GM23248 (cell line): ENCODE measurements around the gene ZNF653. TPM values are rescaled to one million over a fixed set of nuclear protein-coding genes. Genes with fewer than 3 reads are reported as not detected.

ENCODE experiments used
- DNase-seq: peaks from one replicate; pipeline ENCODE4 v3.0.0-alpha.2; 2015
- H2AFZ ChIP-seq: fragments of 200-600 bp; sonication (generic); 2 replicates; pipeline ENCODE4 v1.6.1; 2016; ENCODE audit warnings: antibody characterized with exemption
- H3F3A ChIP-seq: fragments of 200-600 bp; sonication (generic); 2 replicates; pipeline ENCODE4 v1.6.1; 2016; ENCODE audit warnings: mild to moderate bottlenecking, antibody characterized with exemption, mixed run types; ENCODE audit not compliant: insufficient read depth
- H3K27ac ChIP-seq: fragments of 200-600 bp; sonication (generic); 2 replicates; pipeline ENCODE4 v1.5.1; 2016; ENCODE audit warnings: mild to moderate bottlenecking
- H3K27me3 ChIP-seq: fragments of 200-600 bp; sonication (generic); replicated peaks from 2 replicates; pipeline ENCODE4 v1.6.1; 2016; ENCODE audit warnings: mild to moderate bottlenecking; ENCODE audit not compliant: insufficient read depth
- H3K36me3 ChIP-seq: fragments of 200-600 bp; sonication (generic); 2 replicates; pipeline ENCODE4 v1.6.1; 2016; ENCODE audit warnings: low read depth, mild to moderate bottlenecking
- H3K4me1 ChIP-seq: fragments of 200-600 bp; sonication (generic); 2 replicates; pipeline ENCODE4 v1.6.1; 2016; ENCODE audit warnings: mild to moderate bottlenecking; ENCODE audit not compliant: insufficient read depth
- H3K4me2 ChIP-seq: fragments of 200-600 bp; sonication (generic); one replicate; pipeline ENCODE4 v1.6.1; 2016; ENCODE audit warnings: mild to moderate bottlenecking; ENCODE audit not compliant: unreplicated experiment
- H3K4me3 ChIP-seq: fragments of 200-600 bp; sonication (generic); 2 replicates; pipeline ENCODE4 v1.5.1; 2016; ENCODE audit warnings: mild to moderate bottlenecking
- H3K79me2 ChIP-seq: fragments of 200-600 bp; sonication (generic); 2 replicates; pipeline ENCODE4 v1.6.1; 2016; ENCODE audit warnings: mild to moderate bottlenecking; ENCODE audit not compliant: insufficient read depth
- H3K9ac ChIP-seq: fragments of 200-600 bp; sonication (generic); 2 replicates; pipeline ENCODE4 v1.6.1; 2016; ENCODE audit warnings: mild to moderate bottlenecking
- H3K9me2 ChIP-seq: fragments of 200-600 bp; sonication (generic); 2 replicates; pipeline ENCODE4 v1.6.1; 2016; ENCODE audit warnings: mixed run types, mild to moderate bottlenecking, moderate library complexity; ENCODE audit not compliant: insufficient read depth
- H3K9me3 ChIP-seq: fragments of 200-600 bp; sonication (generic); one replicate; pipeline ENCODE4 v1.6.1; 2017; ENCODE audit warnings: low read depth
- H4K20me1 ChIP-seq: fragments of 200-600 bp; sonication (generic); 2 replicates; pipeline ENCODE4 v1.6.0; 2016; ENCODE audit not compliant: insufficient read depth
- EZH2 ChIP-seq: fragments of 200-600 bp; sonication (generic); IDR thresholded peaks from 2 replicates; pipeline ENCODE4 v1.6.1; 2018; ENCODE audit warnings: antibody characterized with exemption, mild to moderate bottlenecking; ENCODE audit not compliant: insufficient read depth, poor library complexity, severe bottlenecking
- EZH2phosphoT487 ChIP-seq: fragments of 200-600 bp; sonication (generic); IDR thresholded peaks from 2 replicates; pipeline ENCODE4 v1.6.1; 2018; ENCODE audit warnings: antibody characterized with exemption, moderate library complexity, mild to moderate bottlenecking, low read depth; ENCODE audit not compliant: insufficient read depth
- WGBS, 2 experiments: methylation state at CpG; one replicate each; pipeline ENCODE4 v1.1.6; 2015 to 2017; ENCODE audit warnings: low lambda C conversion rate in 2 of 2, low coverage in 1 of 2; ENCODE audit errors: missing lambda C conversion rate in 2 of 2; 5-methylcytosine and 5-hydroxymethylcytosine counted together
- in situ Hi-C: fragments of 300-500 bp; cut with MboI; formaldehyde crosslinking; loops from 2 replicates; pipeline ENCODE4 v1.15.0; 2020
- polyA plus RNA-seq: library from polyadenylated mRNA; unstranded; fragments of >200 nt; fragmentation: Nextera tagmentation; extraction: Ambion mirVana; gene quantifications from 2 replicates; pipeline ENCODE4 v1.2.1, GENCODE V29; 2016
- total RNA-seq: library from RNA; depleted of rRNA; stranded (reverse); fragments of >200 nt; shearing (Covaris generic); gene quantifications from 2 replicates; pipeline ENCODE4 v1.2.3, GENCODE V29; 2014

ZNF653 gene
- total and polyA plus RNA-seq, 2 experiments from 2014 or later: 2.2 to 4.6 TPM

DNA sequence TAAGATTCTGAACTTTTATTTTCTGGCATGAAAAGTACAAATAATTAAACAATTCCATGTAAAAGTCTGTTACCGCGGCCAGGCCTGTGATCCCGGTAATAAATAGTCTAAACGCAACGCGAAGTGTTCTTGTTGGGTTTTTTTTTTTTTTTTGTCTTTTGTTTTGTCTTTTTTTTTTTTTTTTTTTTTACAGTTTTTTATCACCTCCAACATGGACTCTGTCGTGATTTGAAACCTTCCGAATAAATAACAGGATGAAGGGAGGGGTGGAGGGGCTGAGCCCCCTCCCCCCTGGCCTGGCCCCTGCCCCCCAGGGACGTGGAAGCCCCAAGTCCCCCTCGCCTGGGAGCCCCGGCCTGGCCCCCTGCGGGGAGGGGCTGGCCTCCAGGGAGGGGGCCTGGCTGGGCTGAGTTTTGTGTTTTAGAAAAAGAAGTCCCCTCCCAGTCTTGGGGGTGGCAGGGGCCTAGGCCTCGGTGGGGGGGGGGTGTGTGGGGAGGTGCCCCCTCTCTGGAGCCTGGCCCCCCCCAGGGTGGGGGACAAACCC, 54.2 kb downstream of the ZNF653 start:
- H3K4me2 ChIP-seq: no peak overlapping the region
- no peak for DNase-seq
- H3K36me3 ChIP-seq: peaks cover 7% of the 10 kb centered on the region; the same call in 1 of the 2 replicates
- no peaks in the 10 kb centered on the region for H3K9me3 ChIP-seq
- H2AFZ ChIP-seq: no peak overlapping the region
- H3F3A ChIP-seq: no peaks in the 10 kb centered on the region
- H3K79me2 ChIP-seq: no peaks in the 10 kb centered on the region
- TF ChIP-seq EZH2phosphoT487: no peak
- no peak for TF ChIP-seq EZH2
- no peaks in the 10 kb centered on the region for H3K27me3 ChIP-seq
- in situ Hi-C loops: loop anchor here (25.0 kb wide), 1 partner anchor 164 kb away; the partner anchor contains the start of gene TSPAN16
- H3K9me2 ChIP-seq: no peaks in the 10 kb centered on the region
- no peaks in the 10 kb centered on the region for H3K4me1 ChIP-seq
- no peak overlapping the region for H3K27ac ChIP-seq
- H3K9ac ChIP-seq: no peak overlapping the region
- H4K20me1 ChIP-seq: no peaks in the 10 kb centered on the region
- no peak overlapping the region for H3K4me3 ChIP-seq
- 17 to 18% methylated on average over 9 to 13 of the region's 13 CpGs for WGBS, 2 experiments

DNA sequence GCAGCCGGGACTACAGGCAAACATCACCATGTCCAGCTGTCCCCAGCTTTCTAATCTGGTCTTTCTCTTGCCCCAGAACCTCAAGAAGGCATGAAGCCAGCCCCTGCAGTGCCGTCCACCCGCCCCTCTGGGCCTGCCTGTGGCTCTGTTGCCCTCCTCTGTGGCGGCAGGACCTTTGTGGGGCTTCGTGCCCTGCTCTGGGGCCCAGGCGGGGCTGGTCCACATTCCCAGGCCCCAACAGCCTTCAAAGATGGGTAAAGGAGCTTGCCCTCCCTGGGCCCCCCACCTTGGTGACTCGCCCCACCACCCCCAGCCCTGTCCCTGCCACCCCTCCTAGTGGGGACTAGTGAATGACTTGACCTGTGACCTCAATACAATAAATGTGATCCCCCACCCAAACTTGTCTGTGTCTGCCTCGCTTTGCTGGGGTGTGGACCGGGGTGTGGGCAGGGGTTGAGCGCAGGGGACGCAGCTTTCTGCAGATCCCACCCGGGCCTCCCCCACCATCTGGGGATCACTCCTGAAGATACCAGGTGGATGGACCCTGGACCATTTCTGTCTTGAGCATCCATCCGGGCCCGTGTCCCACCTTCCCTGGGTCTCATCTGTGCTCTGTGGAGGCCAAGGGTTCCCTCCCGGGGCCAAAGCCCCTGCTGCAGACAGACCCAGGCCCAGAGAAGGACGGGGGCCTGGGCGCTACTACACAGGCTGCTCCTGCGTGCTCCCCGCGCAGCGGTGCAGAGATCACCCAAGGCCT, 54.9 kb downstream of the ZNF653 start:
- Histone ChIP-seq H3K4me2 (no peak overlapping the region), H3K27me3 (no peaks in the 10 kb centered on the region), H3F3A (no peaks in the 10 kb centered on the region), H2AFZ (no peak overlapping the region), H3K9ac (no peak overlapping the region), H3K79me2 (no peaks in the 10 kb centered on the region), H4K20me1 (no peaks in the 10 kb centered on the region), H3K4me1 (no peaks in the 10 kb centered on the region), H3K36me3 (peaks cover 7% of the 10 kb centered on the region; the same call in 1 of the 2 replicates), H3K9me3 (no peaks in the 10 kb centered on the region), H3K27ac (no peak overlapping the region), H3K9me2 (no peaks in the 10 kb centered on the region), H3K4me3 (no peak overlapping the region)
- DNase-seq: no peak
- in situ Hi-C loops: loop anchor here (25.0 kb wide), 1 partner anchor 163 kb away; the partner anchor contains the start of gene TSPAN16
- 84 to 86% methylated on average over 20 to 21 of the region's 21 CpGs for WGBS, 2 experiments
- TF ChIP-seq EZH2phosphoT487: no peak
- TF ChIP-seq EZH2: no peak

DNA sequence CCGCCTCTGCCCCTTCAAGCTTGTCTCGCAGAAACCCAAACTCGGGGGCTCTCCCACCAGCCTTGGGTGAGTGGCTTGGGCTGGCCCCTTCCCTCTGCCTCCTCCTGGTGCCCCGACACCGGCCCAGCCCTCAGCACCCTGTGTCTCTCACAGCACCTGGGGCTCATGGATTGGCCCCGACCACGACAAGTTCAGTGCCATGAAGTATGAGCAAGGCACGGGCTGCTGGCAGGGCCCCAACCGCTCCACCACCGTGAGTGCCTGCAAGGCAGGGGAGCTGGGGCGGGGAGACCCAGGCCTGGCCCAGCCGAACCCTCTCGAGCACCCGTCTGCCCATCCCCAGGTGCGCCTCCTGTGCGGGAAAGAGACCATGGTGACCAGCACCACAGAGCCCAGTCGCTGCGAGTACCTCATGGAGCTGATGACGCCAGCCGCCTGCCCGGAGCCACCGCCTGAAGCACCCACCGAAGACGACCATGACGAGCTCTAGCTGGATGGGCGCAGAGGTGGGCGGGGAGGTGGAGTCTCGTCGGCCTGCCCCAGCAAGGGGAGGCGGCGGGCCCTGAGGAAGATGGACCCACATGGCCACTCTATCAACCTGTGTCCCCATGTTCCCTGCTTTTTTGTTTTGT, 56.6 kb downstream of the ZNF653 start:
- DNase-seq: no peak
- Histone ChIP-seq H3K79me2 (no peaks in the 10 kb centered on the region), H3F3A (no peaks in the 10 kb centered on the region), H2AFZ (no peak overlapping the region), H3K27me3 (no peaks in the 10 kb centered on the region), H3K9me2 (no peaks in the 10 kb centered on the region), H3K4me1 (no peaks in the 10 kb centered on the region), H3K4me2 (no peak overlapping the region), H4K20me1 (no peaks in the 10 kb centered on the region), H3K36me3 (peaks cover 7% of the 10 kb centered on the region; the same call in 1 of the 2 replicates), H3K27ac (no peak overlapping the region), H3K9me3 (no peaks in the 10 kb centered on the region), H3K9ac (no peak overlapping the region), H3K4me3 (no peak overlapping the region)
- in situ Hi-C loops: no loop called here
- 95 to 96% methylated on average over 28 to 31 of the region's 31 CpGs for WGBS, 2 experiments
- TF ChIP-seq EZH2 (no peak), EZH2phosphoT487 (no peak)

DNA sequence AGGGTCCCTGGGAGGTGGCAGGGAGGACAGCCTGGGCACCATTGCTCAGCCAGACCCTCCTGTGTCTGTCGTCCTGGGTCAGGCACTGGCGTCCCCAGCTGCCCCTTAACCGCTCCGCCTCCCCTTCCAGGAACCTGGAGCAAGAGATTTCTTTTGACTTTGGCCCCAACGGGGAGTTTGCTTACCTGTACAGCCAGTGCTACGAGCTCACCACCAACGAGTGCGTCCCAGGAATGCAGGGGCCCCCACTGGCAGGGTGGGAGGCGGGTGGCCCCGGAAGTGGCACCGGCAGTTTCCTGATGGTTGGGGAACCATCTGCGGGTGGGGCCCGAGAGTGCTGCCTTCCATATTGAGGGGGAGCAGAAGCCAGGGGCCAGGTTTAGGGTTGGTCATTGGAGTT, 57.2 kb downstream of the ZNF653 start:
- no peak for TF ChIP-seq EZH2
- TF ChIP-seq EZH2phosphoT487: no peak
- Histone ChIP-seq H4K20me1 (no peaks in the 10 kb centered on the region), H3K4me1 (no peaks in the 10 kb centered on the region), H3K4me3 (no peak overlapping the region), H3K36me3 (peaks cover 7% of the 10 kb centered on the region; the same call in 1 of the 2 replicates), H3K27ac (no peak overlapping the region), H3K4me2 (no peak overlapping the region), H3K9ac (no peak overlapping the region), H3K9me2 (no peaks in the 10 kb centered on the region), H3K9me3 (no peaks in the 10 kb centered on the region), H3K27me3 (no peaks in the 10 kb centered on the region), H2AFZ (no peak overlapping the region), H3F3A (no peaks in the 10 kb centered on the region), H3K79me2 (no peaks in the 10 kb centered on the region)
- in situ Hi-C loops: no loop called here
- 94 to 95% methylated on average over 13 of the region's 13 CpGs for WGBS, 2 experiments
- DNase-seq: no peak
